ENCODE measurements around the gene CCDC91. TPM values are rescaled to one million over a fixed set of nuclear protein-coding genes. Genes with fewer than 3 reads are reported as not detected.

Gene CCDC91
- total and polyA plus RNA-seq, 9 of the 15 experiments (the other 6 are each of a cell fraction or from before 2014, with no cell fraction given): 10.1 to 31.1 (median 26.3) TPM

DNA sequence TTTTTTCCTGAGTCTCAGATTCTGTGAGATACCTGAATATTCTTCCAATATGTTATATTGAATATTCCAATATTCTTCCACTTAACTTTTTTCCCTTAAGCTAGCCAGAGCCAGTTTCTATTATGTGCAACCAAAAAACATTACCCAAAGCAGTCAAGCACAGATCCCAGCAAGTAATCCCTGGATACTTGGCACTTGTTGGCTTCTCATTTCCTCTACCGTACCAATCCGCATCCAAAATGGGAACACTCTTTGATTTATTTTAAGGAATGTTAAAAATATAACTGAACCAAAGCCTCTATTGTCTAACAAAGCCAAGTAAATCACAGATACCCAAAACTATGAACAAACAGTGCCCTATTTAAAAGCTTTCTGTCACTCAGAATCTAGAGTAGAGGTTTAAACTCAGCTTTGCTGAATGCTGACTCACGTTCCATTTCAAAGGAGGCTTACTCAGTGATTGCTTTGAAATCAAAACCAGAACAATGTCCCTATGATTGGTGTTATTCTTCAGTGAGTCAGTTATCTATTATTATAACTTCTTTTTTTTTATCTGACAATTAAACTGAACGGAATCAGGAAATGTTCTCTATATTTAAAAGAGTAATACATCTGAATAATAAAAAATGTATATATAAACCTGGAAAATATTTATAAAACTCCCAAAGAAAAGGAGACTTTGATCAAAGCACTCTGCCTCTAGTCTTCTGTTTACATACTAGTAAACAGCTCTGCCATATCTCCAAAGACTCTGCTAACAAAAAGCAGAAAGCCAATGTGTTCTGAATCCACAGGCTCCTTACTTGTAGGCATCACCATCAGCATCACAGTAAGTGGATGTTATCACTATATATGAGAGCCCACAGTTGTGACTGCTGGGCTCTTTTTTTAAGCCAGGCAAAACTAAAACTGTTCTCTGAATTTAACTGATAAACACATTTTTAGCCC, 360.8 kb downstream of the CCDC91 start (continued):
- TF ChIP-seq, protein P1, sequence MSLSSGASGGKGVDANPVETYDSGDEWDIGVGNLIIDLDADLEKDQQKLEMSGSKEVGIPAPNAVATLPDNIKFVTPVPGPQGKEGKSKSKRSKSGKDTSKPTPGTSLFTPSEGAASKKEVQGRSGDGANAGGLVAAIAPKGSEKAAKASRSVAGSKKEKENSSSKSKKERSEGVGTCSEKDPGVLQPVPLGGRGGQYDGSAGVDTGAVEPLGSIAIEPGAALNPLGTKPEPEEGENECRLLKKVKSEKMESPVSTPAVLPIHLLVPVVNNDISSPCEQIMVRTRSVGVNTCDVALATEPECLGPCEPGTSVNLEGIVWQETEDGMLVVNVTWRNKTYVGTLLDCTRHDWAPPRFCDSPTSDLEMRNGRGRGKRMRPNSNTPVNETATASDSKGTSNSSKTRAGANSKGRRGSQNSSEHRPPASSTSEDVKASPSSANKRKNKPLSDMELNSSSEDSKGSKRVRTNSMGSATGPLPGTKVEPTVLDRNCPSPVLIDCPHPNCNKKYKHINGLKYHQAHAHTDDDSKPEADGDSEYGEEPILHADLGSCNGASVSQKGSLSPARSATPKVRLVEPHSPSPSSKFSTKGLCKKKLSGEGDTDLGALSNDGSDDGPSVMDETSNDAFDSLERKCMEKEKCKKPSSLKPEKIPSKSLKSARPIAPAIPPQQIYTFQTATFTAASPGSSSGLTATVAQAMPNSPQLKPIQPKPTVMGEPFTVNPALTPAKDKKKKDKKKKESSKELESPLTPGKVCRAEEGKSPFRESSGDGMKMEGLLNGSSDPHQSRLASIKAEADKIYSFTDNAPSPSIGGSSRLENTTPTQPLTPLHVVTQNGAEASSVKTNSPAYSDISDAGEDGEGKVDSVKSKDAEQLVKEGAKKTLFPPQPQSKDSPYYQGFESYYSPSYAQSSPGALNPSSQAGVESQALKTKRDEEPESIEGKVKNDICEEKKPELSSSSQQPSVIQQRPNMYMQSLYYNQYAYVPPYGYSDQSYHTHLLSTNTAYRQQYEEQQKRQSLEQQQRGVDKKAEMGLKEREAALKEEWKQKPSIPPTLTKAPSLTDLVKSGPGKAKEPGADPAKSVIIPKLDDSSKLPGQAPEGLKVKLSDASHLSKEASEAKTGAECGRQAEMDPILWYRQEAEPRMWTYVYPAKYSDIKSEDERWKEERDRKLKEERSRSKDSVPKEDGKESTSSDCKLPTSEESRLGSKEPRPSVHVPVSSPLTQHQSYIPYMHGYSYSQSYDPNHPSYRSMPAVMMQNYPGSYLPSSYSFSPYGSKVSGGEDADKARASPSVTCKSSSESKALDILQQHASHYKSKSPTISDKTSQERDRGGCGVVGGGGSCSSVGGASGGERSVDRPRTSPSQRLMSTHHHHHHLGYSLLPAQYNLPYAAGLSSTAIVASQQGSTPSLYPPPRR (CRISPR knock-in tag; IDR thresholded peaks at IDR 0.05; ENCODE audit: borderline replicate concordance): no peak
- peak; percentile 50; the same call in 1 of the 2 replicates for TF ChIP-seq NFE2 (IDR thresholded peaks at IDR 0.05; ENCODE audit: low read depth)
- 0 out of 2 replicates have a peak, but pooled peaks have one; percentile 5 for TF ChIP-seq MAFK (IDR thresholded peaks at IDR 0.05; ENCODE audit: low read length)
- TF ChIP-seq ZNF133 (CRISPR knock-in tag; IDR thresholded peaks at IDR 0.05): no peak
- no peak for TF ChIP-seq POLR3G (IDR thresholded peaks at IDR 0.05; ENCODE audit: extremely low read depth, insufficient read length, insufficient replicate concordance)
- no peak for TF ChIP-seq ZNF76 (CRISPR knock-in tag; IDR thresholded peaks at IDR 0.05; ENCODE audit: borderline replicate concordance)
- no peak for TF ChIP-seq TCF7 (IDR thresholded peaks at IDR 0.05; ENCODE audit: borderline replicate concordance)
- TF ChIP-seq NR3C1 (CRISPR knock-in tag; IDR thresholded peaks at IDR 0.05): no peak
- TF ChIP-seq, protein P2, sequence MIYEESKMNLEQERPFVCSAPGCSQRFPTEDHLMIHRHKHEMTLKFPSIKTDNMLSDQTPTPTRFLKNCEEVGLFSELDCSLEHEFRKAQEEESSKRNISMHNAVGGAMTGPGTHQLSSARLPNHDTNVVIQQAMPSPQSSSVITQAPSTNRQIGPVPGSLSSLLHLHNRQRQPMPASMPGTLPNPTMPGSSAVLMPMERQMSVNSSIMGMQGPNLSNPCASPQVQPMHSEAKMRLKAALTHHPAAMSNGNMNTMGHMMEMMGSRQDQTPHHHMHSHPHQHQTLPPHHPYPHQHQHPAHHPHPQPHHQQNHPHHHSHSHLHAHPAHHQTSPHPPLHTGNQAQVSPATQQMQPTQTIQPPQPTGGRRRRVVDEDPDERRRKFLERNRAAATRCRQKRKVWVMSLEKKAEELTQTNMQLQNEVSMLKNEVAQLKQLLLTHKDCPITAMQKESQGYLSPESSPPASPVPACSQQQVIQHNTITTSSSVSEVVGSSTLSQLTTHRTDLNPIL (CRISPR knock-in tag; IDR thresholded peaks at IDR 0.05): no peak
- TF ChIP-seq FOSL1 (tag; conservative IDR thresholded peaks at IDR 0.05): no peak
- TF ChIP-seq KDM1A (IDR thresholded peaks at IDR 0.05): peak; percentile 56
- TF ChIP-seq HNRNPL (IDR thresholded peaks at IDR 0.05; ENCODE audit: low read depth, low read length): no peak
- TF ChIP-seq HMG20A (CRISPR knock-in tag; conservative IDR thresholded peaks at IDR 0.05): no peak
- no peak for TF ChIP-seq CCAR2 (IDR thresholded peaks at IDR 0.05; ENCODE audit: low read depth, low read length)
- TF ChIP-seq ZNF431 (CRISPR knock-in tag; IDR thresholded peaks at IDR 0.05): no peak
- no peak for TF ChIP-seq KLF13 (tag; IDR thresholded peaks at IDR 0.05; ENCODE audit: borderline replicate concordance, low read depth)
- TF ChIP-seq HDGF (IDR thresholded peaks at IDR 0.05): no peak
- no peak for TF ChIP-seq ZNF212 (CRISPR knock-in tag; IDR thresholded peaks at IDR 0.05)
- no peak for TF ChIP-seq ZNF140 (CRISPR knock-in tag; IDR thresholded peaks at IDR 0.05)
- TF ChIP-seq, protein P3, sequence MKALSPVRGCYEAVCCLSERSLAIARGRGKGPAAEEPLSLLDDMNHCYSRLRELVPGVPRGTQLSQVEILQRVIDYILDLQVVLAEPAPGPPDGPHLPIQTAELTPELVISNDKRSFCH (CRISPR knock-in tag; IDR thresholded peaks at IDR 0.05): no peak
- TF ChIP-seq, protein P3 (tag; IDR thresholded peaks at IDR 0.05): no peak
- TF ChIP-seq RBM34 (IDR thresholded peaks at IDR 0.05; ENCODE audit: borderline replicate concordance, insufficient read depth, low read length): no peak
- peak; percentile 33; the same call in 1 of the 2 replicates for TF ChIP-seq C11orf30 (IDR thresholded peaks at IDR 0.05; ENCODE audit: low read depth)
